Esophagus squamous epithelium (tissue), 4 donors: Measurements from ENCODE around the gene GPNMB.

Experiments used
- POLR2A ChIP-seq, 4 donors: fragments of 450-650 bp; IDR thresholded peaks; one replicate each; pipeline ENCODE4 v1.6.1; 2017; ENCODE audit warnings: antibody characterized with exemption in 4 of 4, mild to moderate bottlenecking in 4 of 4, moderate library complexity in 3 of 4
- TF ChIP-seq, protein P1 (sequence below), 6 experiments: fragments of 450-650 bp in 4 of 6; fragments of 200-600 bp in 2 of 6; sonication (generic) in 2 of 6; IDR thresholded peaks; one replicate each; pipeline ENCODE4 v1.5.1; 2016 to 2019; ENCODE audit warnings: antibody characterized with exemption in 6 of 6, mild to moderate bottlenecking in 4 of 6, moderate library complexity in 4 of 6

DNA sequence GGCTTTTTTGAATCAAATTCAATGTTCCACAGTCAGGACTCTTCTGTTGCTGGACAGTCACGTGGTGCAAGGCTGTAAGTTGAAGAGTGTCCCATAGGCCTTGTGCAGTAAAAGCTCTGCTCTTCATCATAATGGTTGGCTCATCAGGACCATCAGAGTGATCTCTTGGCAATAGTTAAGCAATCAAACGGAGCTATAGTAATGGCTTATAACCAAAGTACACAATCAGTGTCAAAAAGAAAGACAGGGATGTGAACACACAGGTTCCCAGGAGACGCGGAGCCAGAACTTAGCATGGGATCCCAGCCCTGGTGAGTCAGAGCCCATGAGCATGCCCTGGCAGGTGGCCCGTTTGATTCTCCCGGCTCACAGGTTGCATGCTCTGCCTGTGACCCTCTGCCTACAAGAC is 10.8 kb upstream of the GPNMB start:
- TF ChIP-seq, protein P1, sequence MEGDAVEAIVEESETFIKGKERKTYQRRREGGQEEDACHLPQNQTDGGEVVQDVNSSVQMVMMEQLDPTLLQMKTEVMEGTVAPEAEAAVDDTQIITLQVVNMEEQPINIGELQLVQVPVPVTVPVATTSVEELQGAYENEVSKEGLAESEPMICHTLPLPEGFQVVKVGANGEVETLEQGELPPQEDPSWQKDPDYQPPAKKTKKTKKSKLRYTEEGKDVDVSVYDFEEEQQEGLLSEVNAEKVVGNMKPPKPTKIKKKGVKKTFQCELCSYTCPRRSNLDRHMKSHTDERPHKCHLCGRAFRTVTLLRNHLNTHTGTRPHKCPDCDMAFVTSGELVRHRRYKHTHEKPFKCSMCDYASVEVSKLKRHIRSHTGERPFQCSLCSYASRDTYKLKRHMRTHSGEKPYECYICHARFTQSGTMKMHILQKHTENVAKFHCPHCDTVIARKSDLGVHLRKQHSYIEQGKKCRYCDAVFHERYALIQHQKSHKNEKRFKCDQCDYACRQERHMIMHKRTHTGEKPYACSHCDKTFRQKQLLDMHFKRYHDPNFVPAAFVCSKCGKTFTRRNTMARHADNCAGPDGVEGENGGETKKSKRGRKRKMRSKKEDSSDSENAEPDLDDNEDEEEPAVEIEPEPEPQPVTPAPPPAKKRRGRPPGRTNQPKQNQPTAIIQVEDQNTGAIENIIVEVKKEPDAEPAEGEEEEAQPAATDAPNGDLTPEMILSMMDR (IDR thresholded peaks at IDR 0.05), result no peak
- TF ChIP-seq POLR2A (IDR thresholded peaks at IDR 0.05), result no peak
